ENCODE results near the gene EVA1B.

Gene EVA1B

DNA sequence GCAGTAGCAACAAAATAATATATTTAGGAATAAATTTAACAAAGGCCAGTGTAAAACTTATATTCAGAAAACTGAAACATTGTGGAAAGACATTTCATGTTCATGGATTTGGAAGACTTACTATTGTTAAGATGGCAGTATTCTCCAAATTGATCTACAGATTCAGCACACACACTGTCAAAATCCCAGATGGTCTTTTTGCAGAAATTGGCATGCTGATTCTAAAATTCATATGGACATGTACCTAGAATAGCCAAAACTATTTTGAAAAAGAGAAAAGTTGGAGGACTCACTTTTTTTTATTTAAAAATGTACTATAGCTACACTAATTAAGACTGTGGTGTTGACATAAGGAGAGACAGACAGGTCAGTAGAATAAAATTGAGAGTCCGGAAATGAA, 49.2 kb downstream of the EVA1B start:
- DNase-seq = no peak

DNA sequence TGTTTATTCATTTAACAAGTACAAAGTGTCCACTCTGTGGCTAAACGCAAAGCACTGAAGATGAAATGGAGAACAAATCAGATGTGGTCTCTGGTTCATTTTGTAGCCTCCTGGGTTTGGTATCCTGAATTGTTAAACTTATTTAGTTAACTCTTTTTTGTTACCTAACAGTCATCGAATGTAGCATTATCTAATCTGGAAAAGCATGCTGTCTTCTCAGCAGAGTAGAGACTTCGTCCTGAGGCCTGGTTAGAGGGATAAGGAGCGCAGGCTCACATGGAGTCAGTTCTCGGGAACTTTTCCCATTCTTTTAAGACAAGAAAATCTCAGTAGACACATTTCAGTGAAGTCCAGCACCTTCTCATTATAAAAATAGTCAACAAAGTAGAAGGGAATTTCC, 50.4 kb downstream of the EVA1B start:
- DNase-seq = no peak
